B cell (primary cell): ENCODE data around the gene ARL16. TPM values are rescaled to one million over a fixed set of nuclear protein-coding genes. Genes with fewer than 3 reads are reported as not detected.

Source experiments
- ATAC-seq: fragments of 200-7000 bp; cut with Tn5 transposase; one replicate; pipeline ENCODE4 v1.10.0; 2021; ENCODE audit warnings: low read depth, mild to moderate bottlenecking, moderate number of reproducible peaks, moderate library complexity
- CTCF ChIA-PET: fragments of 350-600 bp; sonication (Branson Sonifier 250); formaldehyde crosslinking; loops from one replicate; lab custom pipeline; 2021; ENCODE audit warnings: antibody characterized with exemption, inconsistent platforms; lab: Charles Lee
- POLR2A ChIA-PET: fragments of 350-600 bp; sonication (Branson Sonifier 250); formaldehyde crosslinking; loops from one replicate; lab custom pipeline; 2021; ENCODE audit warnings: antibody characterized with exemption; lab: Charles Lee
- DNase-seq: peaks from one replicate; pipeline ENCODE4 v3.0.0; 2013
- H2AFZ ChIP-seq: 2 replicates; pipeline ENCODE4 v1.6.1; 2012; ENCODE audit warnings: mild to moderate bottlenecking, low read depth, low read length; ENCODE audit not compliant: insufficient read depth, poor library complexity, severe bottlenecking
- H3K27ac ChIP-seq, 2 donors: 1 replicate in 1 of 2; 2 replicates in 1 of 2; pipeline ENCODE4 v1.5.1; 2012 to 2013; ENCODE audit warnings: low read length in 2 of 2, mild to moderate bottlenecking in 2 of 2, moderate library complexity in 1 of 2
- H3K27me3 ChIP-seq, 4 experiments: fragments of 200-600 bp in 1 of 4; sonication (generic) in 1 of 4; replicated peaks in 1 of 4; 1 replicate in 2 of 4; 2 replicates in 2 of 4; pipeline versions ENCODE4 v1.6.1 to v1.7.0; 2013 to 2016; ENCODE audit warnings: low read length in 3 of 4, mild to moderate bottlenecking in 2 of 4, mixed read lengths in 1 of 4, moderate library complexity in 1 of 4; ENCODE audit not compliant: insufficient read depth in 4 of 4, control insufficient read depth in 3 of 4; ENCODE audit errors: control extremely low read depth in 1 of 4
- H3K36me3 ChIP-seq, 2 experiments: replicated peaks in 1 of 2; 1 replicate in 1 of 2; 2 replicates in 1 of 2; pipeline versions ENCODE4 v1.6.1 to v1.7.1; 2013; ENCODE audit warnings: low read length in 1 of 2; ENCODE audit not compliant: insufficient read depth in 2 of 2, control insufficient read depth in 1 of 2; ENCODE audit errors: control extremely low read depth in 1 of 2, extremely low read depth in 1 of 2
- H3K4me1 ChIP-seq, 2 donors: fragments of 200-600 bp in 1 of 2; sonication (generic) in 1 of 2; 1 replicate in 1 of 2; 2 replicates in 1 of 2; pipeline versions ENCODE4 v1.5.1 to v1.6.1; 2013 to 2017; ENCODE audit warnings: low read length in 2 of 2; ENCODE audit not compliant: control insufficient read depth in 2 of 2, insufficient read depth in 2 of 2
- H3K4me2 ChIP-seq: replicated peaks from 2 replicates; pipeline ENCODE3; 2012; ENCODE audit warnings: mild to moderate bottlenecking, low read depth, low read length; ENCODE audit not compliant: poor library complexity, severe bottlenecking
- H3K4me3 ChIP-seq, 5 experiments: fragments of 200-600 bp in 1 of 5; sonication (generic) in 1 of 5; 1 replicate in 3 of 5; 2 replicates in 2 of 5; pipeline versions ENCODE4 v1.5.1 to v1.7.0; 2011 to 2016; ENCODE audit warnings: low read length in 4 of 5, mild to moderate bottlenecking in 4 of 5, low read depth in 2 of 5, control low read depth in 1 of 5, moderate library complexity in 1 of 5; ENCODE audit not compliant: insufficient read depth in 1 of 5; ENCODE audit errors: control extremely low read depth in 1 of 5, extremely low read depth in 1 of 5
- H3K79me2 ChIP-seq: fragments of 200-600 bp; sonication (generic); one replicate; pipeline ENCODE4 v1.6.0; 2016; ENCODE audit warnings: low read length; ENCODE audit not compliant: control insufficient read depth, insufficient read depth
- H3K9ac ChIP-seq: fragments of 200-600 bp; sonication (generic); 2 replicates; pipeline ENCODE4 v1.6.1; 2017; ENCODE audit warnings: mild to moderate bottlenecking, low read length, moderate library complexity
- H3K9me3 ChIP-seq, 3 donors: one replicate each; pipeline versions ENCODE4 v1.6.1 to v1.7.1; 2013; ENCODE audit warnings: low read length in 2 of 3; ENCODE audit not compliant: control insufficient read depth in 2 of 3, insufficient read depth in 1 of 3; ENCODE audit errors: control extremely low read depth in 1 of 3
- H4K20me1 ChIP-seq: 2 replicates; pipeline ENCODE4 v1.6.0; 2012; ENCODE audit warnings: mild to moderate bottlenecking, low read length; ENCODE audit not compliant: insufficient read depth, control insufficient read depth, poor library complexity, severe bottlenecking
- H3K27ac Mint-ChIP-seq: one replicate; pipeline ENCODE4 v1.8.0; 2021; ENCODE audit warnings: mixed read lengths
- H3K27me3 Mint-ChIP-seq: one replicate; pipeline ENCODE4 v1.8.0; 2021; ENCODE audit warnings: mixed read lengths
- H3K4me1 Mint-ChIP-seq: one replicate; pipeline ENCODE4 v1.8.0; 2021; ENCODE audit warnings: mixed read lengths
- H3K4me3 Mint-ChIP-seq: one replicate; pipeline ENCODE4 v1.8.0; 2021; ENCODE audit warnings: mixed read lengths
- H3K9me3 Mint-ChIP-seq: one replicate; pipeline ENCODE4 v1.8.0; 2022; ENCODE audit warnings: mixed read lengths; ENCODE audit not compliant: insufficient read depth
- EZH2 ChIP-seq: IDR thresholded peaks from 2 replicates; pipeline ENCODE4 v1.6.1; 2012; ENCODE audit warnings: borderline replicate concordance, low read depth, mild to moderate bottlenecking, moderate library complexity, low read length; ENCODE audit not compliant: insufficient read depth, poor library complexity, severe bottlenecking
- WGBS: methylation state at CpG from one replicate; pipeline ENCODE4 v1.1.5; 2013; ENCODE audit warnings: missing lambda C conversion rate; ENCODE audit not compliant: insufficient coverage; 5-methylcytosine and 5-hydroxymethylcytosine counted together
- intact Hi-C: fragments of 100-400 bp; cut with micrococcal nuclease; formaldehyde crosslinking; loops from one replicate; pipeline ENCODE4 v1.10.0; 2022
- polyA plus RNA-seq: library from polyadenylated mRNA; depleted of rRNA; stranded (reverse); fragments of >200 nt; gene quantifications from 2 replicates; pipeline ENCODE4 v1.2.3, GENCODE V29; 2012
- total RNA-seq, 2 donors: library from RNA; stranded (reverse); fragments of 120-200 nt in 1 of 2; gene quantifications; 1 replicate in 1 of 2; 2 replicates in 1 of 2; pipeline versions ENCODE4 v1.2.3 to v1.2.4, GENCODE V29; 2013 to 2022
- TF ChIP-seq, protein P1 (sequence below): fragments of 200-600 bp; IDR thresholded peaks from one replicate; pipeline ENCODE4 v1.8.0; 2022; ENCODE audit warnings: antibody characterized with exemption, mild to moderate bottlenecking

ARL16 gene
- total and polyA plus RNA-seq, 2 donors (not counting 1 experiment from before 2014, with no cell fraction given): 32.5 to 101 TPM

DNA sequence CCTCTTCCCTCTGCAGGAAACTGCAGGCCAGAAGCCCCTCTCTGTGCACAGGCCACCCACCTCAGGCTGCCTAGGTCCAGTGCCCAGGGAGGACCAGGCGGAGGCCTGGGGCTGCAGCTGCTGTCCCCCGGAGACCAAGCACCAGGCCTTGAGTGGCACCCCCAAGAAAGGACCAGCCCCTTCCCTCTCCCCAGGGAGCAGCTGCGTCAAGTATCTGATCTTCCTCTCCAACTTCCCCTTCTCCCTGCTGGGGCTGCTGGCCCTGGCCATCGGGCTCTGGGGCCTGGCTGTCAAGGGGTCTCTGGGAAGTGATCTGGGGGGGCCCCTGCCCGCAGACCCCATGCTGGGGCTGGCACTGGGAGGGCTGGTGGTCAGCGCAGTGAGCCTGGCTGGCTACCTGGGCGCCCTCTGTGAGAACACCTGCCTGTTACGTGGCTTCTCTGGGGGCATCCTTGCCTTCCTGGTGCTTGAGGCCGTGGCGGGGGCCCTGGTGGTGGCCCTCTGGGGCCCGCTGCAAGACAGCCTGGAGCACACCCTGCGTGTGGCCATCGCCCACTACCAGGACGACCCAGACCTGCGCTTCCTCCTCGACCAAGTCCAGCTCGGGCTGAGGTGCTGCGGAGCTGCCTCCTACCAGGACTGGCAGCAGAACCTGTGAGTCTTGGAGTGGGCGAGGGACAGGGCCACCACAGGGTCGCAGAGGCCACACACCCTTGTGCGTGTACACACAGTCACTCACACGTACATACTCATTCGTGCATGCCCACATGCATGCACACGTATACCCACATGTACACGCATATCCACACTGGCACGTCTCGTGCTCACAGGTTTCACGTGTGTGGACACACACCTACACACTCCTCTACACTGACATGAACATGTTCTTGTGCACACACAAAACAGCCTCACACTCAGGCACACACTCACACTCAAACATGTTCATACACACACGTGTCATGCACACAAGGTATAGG, 38.3 kb downstream of the ARL16 start:
- no peak for DNase-seq
- CTCF ChIA-PET: no interaction called here
- Histone ChIP-seq H4K20me1 (no peaks in the 10 kb centered on the region), H3K27me3 (peaks cover 0 to 15% (median 0%) of the 10 kb centered on the region in 4 experiments), H3K9ac (no peak overlapping the region), H2AFZ (no peak overlapping the region), H3K9me3 (peaks cover 0 to 17% (median 3%) of the 10 kb centered on the region in 3 donors), H3K36me3 (no peaks in the 10 kb centered on the region), H3K4me2 (no peak overlapping the region), H3K27ac (no peak overlapping the region), H3K79me2 (no peaks in the 10 kb centered on the region), H3K4me3 (no peak overlapping the region), H3K4me1 (no peaks in the 10 kb centered on the region)
- WGBS: 79% methylated on average over 29 of the region's 29 CpGs
- ATAC-seq: no peak
- peaks cover 12% of the 10 kb centered on the region for H3K27me3 Mint-ChIP-seq
- H3K4me3 Mint-ChIP-seq: no peak overlapping the region
- H3K4me1 Mint-ChIP-seq: no peaks in the 10 kb centered on the region
- H3K27ac Mint-ChIP-seq: no peak overlapping the region
- TF ChIP-seq, protein P1, sequence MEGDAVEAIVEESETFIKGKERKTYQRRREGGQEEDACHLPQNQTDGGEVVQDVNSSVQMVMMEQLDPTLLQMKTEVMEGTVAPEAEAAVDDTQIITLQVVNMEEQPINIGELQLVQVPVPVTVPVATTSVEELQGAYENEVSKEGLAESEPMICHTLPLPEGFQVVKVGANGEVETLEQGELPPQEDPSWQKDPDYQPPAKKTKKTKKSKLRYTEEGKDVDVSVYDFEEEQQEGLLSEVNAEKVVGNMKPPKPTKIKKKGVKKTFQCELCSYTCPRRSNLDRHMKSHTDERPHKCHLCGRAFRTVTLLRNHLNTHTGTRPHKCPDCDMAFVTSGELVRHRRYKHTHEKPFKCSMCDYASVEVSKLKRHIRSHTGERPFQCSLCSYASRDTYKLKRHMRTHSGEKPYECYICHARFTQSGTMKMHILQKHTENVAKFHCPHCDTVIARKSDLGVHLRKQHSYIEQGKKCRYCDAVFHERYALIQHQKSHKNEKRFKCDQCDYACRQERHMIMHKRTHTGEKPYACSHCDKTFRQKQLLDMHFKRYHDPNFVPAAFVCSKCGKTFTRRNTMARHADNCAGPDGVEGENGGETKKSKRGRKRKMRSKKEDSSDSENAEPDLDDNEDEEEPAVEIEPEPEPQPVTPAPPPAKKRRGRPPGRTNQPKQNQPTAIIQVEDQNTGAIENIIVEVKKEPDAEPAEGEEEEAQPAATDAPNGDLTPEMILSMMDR: no peak
- TF ChIP-seq EZH2: no peak
- intact Hi-C loops: no loop called here
- POLR2A ChIA-PET: no interaction called here
- H3K9me3 Mint-ChIP-seq: no peaks in the 10 kb centered on the region

DNA sequence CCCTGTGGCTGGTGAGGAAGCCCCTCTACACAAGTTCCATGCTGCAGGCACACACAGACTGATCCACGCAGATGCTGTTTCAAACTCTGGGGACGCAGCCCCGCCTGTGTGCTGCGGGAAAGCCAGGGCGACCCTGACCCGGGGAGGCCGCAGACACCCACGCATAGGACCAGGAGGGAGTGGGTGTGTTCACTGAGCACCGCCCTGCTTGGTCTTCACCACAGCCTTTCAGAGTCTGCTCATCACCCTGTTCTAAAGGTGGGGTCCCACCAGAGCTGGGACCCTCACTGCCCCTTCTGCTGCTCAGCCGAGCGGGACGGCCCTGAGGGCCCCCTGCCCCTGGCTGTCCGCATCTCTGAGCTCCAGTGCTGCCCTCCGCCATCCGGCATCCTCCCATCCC, 39.1 kb downstream of the ARL16 start:
- H3K36me3 ChIP-seq: no peaks in the 10 kb centered on the region
- H3K4me3 ChIP-seq: no peak overlapping the region
- no peak overlapping the region for H3K27ac ChIP-seq
- ATAC-seq (no peak), DNase-seq (no peak)
- no peak overlapping the region for H3K9ac ChIP-seq
- no peaks in the 10 kb centered on the region for H3K79me2 ChIP-seq
- ChIA-PET POLR2A (no interaction called here), CTCF (no interaction called here)
- H3K9me3 ChIP-seq: peaks cover 0 to 11% (median 3%) of the 10 kb centered on the region in 3 donors
- H3K4me3 Mint-ChIP-seq: no peak overlapping the region
- intact Hi-C loops: no loop called here
- no peaks in the 10 kb centered on the region for H3K4me1 ChIP-seq
- H2AFZ ChIP-seq: no peak overlapping the region
- H3K4me2 ChIP-seq: no peak overlapping the region
- no peaks in the 10 kb centered on the region for H3K4me1 Mint-ChIP-seq
- H3K27me3 ChIP-seq: peaks cover 0 to 12% (median 0%) of the 10 kb centered on the region in 4 experiments
- H3K27ac Mint-ChIP-seq: no peak overlapping the region
- TF ChIP-seq, protein P1: no peak
- TF ChIP-seq EZH2: no peak
- H3K27me3 Mint-ChIP-seq: peaks cover 12% of the 10 kb centered on the region
- no peaks in the 10 kb centered on the region for H3K9me3 Mint-ChIP-seq
- 93% methylated on average over 15 of the region's 15 CpGs for WGBS
- H4K20me1 ChIP-seq: no peaks in the 10 kb centered on the region
